ENCODE results near the gene RTKN. TPM values are rescaled to one million over a fixed set of nuclear protein-coding genes. Genes with fewer than 3 reads are reported as not detected.
"Not testable (repeated sequence)": the region's sequence is repeated elsewhere in the genome, so short reads cannot be mapped to it uniquely, and the experiment has no call there.

Gene RTKN
- total RNA-seq, 6 experiments from 2014 or later, result 12.7 to 14.8 (median 13.6) TPM

DNA sequence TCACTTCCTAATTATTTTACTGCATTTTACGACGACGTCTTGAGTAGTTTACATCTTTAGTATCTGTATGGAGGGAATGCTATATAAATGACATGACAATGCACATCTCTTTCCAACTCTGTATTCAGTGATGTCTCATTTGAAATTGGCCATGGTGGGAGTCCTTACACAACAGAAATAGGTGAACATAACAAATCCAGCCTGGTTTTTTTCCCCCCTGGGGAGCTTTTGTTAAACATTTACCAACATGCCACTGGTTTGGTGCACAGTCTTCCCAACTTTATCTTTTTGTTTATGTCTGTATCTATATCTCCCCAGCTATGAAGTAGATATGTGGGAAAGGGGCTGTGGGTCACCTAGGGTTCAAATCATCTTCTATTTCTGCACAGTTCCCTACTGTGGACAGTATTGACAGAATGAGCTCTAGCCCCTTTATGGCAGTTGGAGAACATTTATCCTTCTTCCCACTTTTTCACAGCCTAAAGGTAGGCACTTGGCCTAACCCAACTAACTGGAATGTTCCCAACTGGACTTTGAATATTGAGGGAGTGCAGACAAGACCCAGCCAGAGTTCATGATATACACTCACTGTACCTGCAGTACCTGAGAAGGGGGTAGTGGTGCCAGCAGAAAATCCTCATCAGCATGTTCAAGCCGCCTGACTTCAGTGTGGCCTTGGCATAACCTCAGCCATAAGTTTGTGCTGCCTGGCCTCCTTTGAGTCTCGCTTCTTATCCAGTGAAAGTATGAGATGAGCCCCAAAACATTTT is 5.7 kb upstream of the RTKN start:
- Mint-ChIP-seq H3K36me3 (ENCODE audit: low read depth) (no peaks in the 10 kb centered on the region), H3K9me3 (no peaks in the 10 kb centered on the region), H3K27me3 (ENCODE audit: insufficient read depth) (no peaks in the 10 kb centered on the region; the same call in 1 of the 2 replicates), H3K4me3 (no peak overlapping the region), H3K4me1 (ENCODE audit: low read depth) (peaks cover 17% of the 10 kb centered on the region), H3K27ac (no peak overlapping the region)
- DNase-seq, result no peak
- TF ChIP-seq, protein P1, sequence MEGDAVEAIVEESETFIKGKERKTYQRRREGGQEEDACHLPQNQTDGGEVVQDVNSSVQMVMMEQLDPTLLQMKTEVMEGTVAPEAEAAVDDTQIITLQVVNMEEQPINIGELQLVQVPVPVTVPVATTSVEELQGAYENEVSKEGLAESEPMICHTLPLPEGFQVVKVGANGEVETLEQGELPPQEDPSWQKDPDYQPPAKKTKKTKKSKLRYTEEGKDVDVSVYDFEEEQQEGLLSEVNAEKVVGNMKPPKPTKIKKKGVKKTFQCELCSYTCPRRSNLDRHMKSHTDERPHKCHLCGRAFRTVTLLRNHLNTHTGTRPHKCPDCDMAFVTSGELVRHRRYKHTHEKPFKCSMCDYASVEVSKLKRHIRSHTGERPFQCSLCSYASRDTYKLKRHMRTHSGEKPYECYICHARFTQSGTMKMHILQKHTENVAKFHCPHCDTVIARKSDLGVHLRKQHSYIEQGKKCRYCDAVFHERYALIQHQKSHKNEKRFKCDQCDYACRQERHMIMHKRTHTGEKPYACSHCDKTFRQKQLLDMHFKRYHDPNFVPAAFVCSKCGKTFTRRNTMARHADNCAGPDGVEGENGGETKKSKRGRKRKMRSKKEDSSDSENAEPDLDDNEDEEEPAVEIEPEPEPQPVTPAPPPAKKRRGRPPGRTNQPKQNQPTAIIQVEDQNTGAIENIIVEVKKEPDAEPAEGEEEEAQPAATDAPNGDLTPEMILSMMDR (IDR thresholded peaks at IDR 0.05), result no peak

DNA sequence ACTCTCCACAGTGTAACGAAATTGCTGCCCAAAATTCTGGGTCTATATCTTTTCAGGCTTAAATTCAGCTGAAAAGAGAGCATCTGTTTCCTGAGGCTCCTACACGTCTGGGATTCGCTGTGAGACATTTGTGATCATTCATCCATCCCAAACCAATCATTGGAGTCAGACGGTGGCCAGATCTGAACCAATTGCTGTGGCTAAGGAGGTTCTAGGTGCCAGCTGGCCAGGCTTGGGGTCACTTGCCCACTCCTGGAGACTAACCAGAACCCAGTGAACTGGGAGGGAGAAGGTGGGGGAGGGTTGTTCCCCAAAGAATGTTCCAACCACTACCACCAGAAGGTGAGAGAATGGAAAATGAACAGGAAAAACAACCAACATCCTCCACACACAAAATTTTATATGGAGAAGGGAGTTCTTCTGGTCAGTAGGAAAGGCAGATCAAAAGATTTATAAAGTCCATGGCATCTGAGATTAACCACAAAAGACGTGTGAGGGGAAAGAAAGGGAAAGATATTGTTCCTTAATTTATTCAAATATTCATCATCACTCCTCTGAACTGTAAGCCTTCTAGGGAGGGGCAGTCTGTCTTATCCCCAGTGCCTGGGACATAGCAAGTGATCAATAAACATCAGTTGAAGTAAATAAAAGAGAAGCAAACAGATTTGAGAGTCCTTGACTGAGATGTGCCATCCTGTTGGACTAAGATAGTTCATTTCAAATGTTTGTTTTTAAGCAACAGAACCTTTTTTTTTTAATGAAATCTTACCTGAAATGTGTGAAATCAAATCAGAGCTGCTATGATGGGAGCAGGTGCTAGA is 3.0 kb upstream of the RTKN start:
- TF ChIP-seq, protein P1 (IDR thresholded peaks at IDR 0.05), result no peak
- no peak for DNase-seq
- no peak overlapping the region for H3K27ac Mint-ChIP-seq
- H3K27me3 Mint-ChIP-seq (ENCODE audit: insufficient read depth), result no peaks in the 10 kb centered on the region; the same call in 1 of the 2 replicates
- H3K4me3 Mint-ChIP-seq, result no peak overlapping the region
- H3K4me1 Mint-ChIP-seq (ENCODE audit: low read depth), result peaks cover 25% of the 10 kb centered on the region
- no peaks in the 10 kb centered on the region for H3K9me3 Mint-ChIP-seq
- no peaks in the 10 kb centered on the region for H3K36me3 Mint-ChIP-seq (ENCODE audit: low read depth)

DNA sequence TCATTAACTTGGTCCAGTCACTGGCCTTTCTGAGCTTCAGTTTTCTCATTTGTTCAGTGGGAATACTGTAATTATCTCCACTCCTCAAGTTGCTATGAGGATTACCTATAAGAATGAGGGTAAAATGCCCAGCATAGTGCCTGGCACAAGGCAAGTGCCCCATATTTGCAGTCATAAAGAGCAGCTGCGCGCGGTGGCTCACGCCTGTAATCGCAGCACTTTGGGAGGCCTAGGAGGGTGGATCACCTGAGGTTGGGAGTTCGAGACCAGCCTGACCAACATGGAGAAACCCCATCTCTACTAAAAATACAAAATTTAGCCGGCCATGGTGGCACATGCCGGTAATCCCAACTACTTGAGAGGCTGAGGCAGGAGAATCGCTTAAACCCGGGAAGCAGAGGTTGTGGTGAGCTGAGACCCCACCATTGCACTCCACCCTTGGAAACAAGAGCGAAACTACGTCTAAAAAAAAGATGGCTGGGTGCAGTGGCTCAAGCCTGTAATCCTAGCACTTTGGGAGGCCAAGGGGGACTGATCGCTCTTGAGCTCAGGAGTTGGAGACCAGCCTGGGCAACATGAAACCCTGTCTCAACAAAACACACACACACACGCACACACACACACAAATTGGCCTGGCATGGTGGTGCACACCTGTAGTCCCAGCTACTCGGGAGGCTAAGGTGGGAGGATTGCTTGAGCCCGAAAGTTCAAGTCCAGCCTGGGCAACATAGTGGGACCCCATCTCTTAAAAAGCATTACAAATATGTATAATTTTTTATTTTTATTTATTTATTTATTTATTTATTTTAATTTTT is 953 bp upstream of the RTKN start:
- H3K4me3 Mint-ChIP-seq; H3K27me3 Mint-ChIP-seq (ENCODE audit: insufficient read depth); DNase-seq; H3K9me3 Mint-ChIP-seq; H3K27ac Mint-ChIP-seq; H3K36me3 Mint-ChIP-seq (ENCODE audit: low read depth): not testable (repeated sequence)
- H3K4me1 Mint-ChIP-seq (ENCODE audit: low read depth), result peaks cover 39% of the 10 kb centered on the region

DNA sequence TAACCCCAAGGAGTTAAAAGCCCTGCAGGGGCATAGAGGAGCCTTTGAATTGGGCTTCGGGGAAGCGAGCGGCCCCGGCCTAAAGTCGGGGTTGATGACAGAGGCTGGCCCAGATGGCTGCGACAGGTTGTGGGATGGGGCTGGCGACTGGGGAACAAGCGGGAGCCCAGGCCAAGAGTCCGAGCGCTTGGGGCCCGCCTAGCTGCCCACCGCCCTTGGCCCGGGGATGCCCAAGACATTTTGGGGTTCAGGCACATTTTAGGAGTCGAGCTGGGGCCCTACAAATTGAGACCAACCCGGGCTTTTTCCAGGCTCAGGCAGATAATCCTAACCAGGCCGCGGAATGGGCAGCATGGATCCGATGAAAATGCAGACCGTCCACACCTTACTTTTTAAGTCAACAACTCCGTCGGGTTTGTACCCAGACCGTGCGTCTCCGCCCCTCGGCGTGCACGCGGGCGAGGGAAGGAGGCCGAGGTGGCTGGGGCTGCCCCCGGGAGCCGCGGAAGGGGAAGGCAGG is 507 bp downstream of the RTKN start:
- no peaks in the 10 kb centered on the region for H3K36me3 Mint-ChIP-seq (ENCODE audit: low read depth)
- DNase-seq, result no peak
- no peak overlapping the region for H3K27ac Mint-ChIP-seq
- no peak overlapping the region; the same call in 1 of the 2 replicates for H3K4me3 Mint-ChIP-seq
- TF ChIP-seq, protein P1 (IDR thresholded peaks at IDR 0.05), result no peak
- no peaks in the 10 kb centered on the region; the same call in 1 of the 2 replicates for H3K27me3 Mint-ChIP-seq (ENCODE audit: insufficient read depth)
- H3K4me1 Mint-ChIP-seq (ENCODE audit: low read depth), result peaks cover 47% of the 10 kb centered on the region
- no peaks in the 10 kb centered on the region for H3K9me3 Mint-ChIP-seq

DNA sequence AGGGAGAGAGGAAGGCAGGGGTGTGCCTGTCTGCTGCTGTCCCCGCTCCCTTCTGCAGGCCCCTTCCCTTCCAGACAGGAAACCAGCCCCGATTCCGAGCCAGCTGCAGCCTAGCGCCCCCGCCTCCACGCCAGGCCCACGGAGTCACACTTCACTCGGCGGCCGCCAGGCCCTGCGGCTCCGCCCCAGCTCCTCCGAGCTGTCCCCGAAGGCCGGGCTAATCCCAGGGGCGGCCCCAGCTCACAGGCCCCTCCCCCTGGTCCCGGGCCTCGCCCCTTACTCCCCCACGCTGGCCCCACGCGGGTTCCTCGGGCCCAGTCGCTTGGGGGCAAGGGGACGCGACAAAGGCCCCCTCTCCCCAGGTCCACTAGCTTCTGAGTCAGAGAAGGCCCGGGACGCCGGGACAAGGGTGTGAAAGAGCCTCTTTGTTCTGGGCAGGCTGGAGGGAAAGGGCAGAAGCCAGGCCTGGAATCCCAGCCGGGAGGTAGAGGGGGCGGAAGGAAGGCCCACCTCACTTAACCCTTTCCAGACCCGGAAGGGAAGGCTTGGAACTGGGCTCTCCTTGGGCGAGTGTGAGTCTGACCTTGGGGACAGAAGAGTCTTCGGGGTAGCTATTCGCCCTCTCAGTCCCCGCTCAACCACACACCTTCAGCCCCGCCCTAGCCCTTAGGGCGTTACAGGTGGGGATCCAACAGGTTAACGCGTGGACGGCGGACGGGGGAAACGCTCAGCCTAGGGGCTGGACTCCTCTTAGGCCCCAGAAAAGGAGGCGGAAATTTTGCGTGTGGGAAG is 1.2 kb downstream of the RTKN start:
- Mint-ChIP-seq H3K36me3 (ENCODE audit: low read depth) (no peaks in the 10 kb centered on the region), H3K27me3 (ENCODE audit: insufficient read depth) (no peaks in the 10 kb centered on the region; the same call in 1 of the 2 replicates), H3K4me1 (ENCODE audit: low read depth) (peaks cover 48% of the 10 kb centered on the region), H3K9me3 (no peaks in the 10 kb centered on the region), H3K4me3 (peak overlapping the region; percentile 95), H3K27ac (peak overlapping the region; percentile 74)
- peak; percentile 67 for DNase-seq
- TF ChIP-seq, protein P1 (IDR thresholded peaks at IDR 0.05), result peak; percentile 59
